HG03025 (cell line): Measurements from ENCODE around the gene GABPB2.
A peak's percentile ranks its signal among the peaks of the same experiment; 100 is the strongest.

Experiments used
- ATAC-seq: cut with Tn5 transposase; IDR thresholded peaks from one replicate; pipeline ENCODE4 v1.9.1; 2021; ENCODE audit warnings: mild to moderate bottlenecking, moderate library complexity; ENCODE audit not compliant: unreplicated experiment, low FRiP score

GABPB2 gene

GRCh38 chr1:151131701-151132334 lies 61.3 kb downstream of the GABPB2 start:
- no peak for ATAC-seq

- no peak for ATAC-seq
Observed at GRCh38 chr1:151132335-151133017, 61.9 kb downstream of the GABPB2 start.

- ATAC-seq, result no peak
Observed at GRCh38 chr1:151133018-151133806, 62.7 kb downstream of the GABPB2 start.

GRCh38 chr1:151134396-151134795 lies 63.8 kb downstream of the GABPB2 start:
- ATAC-seq, result no peak

DNA sequence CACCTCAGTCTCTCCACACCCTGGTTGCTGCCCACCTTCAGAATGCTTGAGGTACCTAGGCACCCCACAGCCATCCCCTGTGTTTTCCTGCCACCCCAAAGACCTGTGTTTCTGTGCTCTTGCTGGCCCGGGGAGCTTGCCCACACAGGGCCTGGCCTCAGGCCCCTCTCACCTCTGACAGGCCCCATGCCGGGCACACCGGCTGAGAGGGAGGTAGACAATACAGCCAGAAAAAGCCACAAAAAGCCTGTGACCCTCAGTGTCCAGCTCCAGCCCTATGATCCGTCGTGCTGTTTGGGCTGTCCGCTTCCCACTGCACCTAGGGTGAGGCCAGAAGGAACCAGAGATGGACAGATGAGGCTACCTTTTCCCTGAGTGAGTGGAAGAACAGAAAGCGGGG lies 64.4 kb downstream of the GABPB2 start:
- ATAC-seq, result no peak

GRCh38 chr1:151135433-151136385 lies 65.1 kb downstream of the GABPB2 start:
- no peak for ATAC-seq

- ATAC-seq, result no peak
Observed at GRCh38 chr1:151137789-151138188, 67.2 kb downstream of the GABPB2 start.

DNA sequence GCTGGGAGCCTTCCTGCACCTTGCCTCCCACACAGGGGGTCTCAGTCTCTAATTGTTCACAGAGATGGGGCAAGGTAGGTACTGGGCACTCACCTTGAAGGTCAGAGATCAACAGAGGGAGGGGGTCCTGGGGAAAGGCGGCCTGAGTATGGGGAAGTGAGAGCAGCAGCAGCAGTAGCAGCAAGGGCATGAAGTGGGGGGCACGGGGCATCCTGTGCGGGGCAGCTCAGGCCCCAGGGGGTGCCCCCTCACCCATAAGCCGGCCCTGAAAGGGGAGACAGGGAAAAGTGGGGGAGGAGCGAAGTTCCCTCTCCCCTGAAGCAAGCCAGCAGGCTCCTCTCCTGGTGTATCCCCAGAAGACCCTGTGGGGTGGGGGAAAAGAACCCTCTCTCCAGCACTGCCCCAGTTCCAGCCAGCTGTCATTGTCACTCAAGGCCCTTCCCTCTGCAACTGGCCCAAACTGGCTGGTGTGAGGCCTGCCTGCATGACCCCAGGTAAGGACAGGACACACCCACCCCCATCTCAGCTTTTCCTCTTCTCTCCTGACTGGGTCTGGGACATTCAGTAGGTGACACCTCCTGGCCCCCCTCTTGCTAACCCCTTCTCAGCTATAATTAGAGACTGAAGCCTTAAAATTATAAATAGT lies 72.0 kb downstream of the GABPB2 start:
- no peak for ATAC-seq

GRCh38 chr1:151143057-151143435 lies 72.5 kb downstream of the GABPB2 start:
- no peak for ATAC-seq

GRCh38 chr1:151143986-151144385 lies 73.4 kb downstream of the GABPB2 start:
- ATAC-seq, result no peak

- ATAC-seq, result no peak
Observed at GRCh38 chr1:151144474-151145303, 74.1 kb downstream of the GABPB2 start.

- ATAC-seq, result no peak
Observed at GRCh38 chr1:151145304-151146071, 74.9 kb downstream of the GABPB2 start.

- no peak for ATAC-seq
Observed at GRCh38 chr1:151146072-151146411, 75.5 kb downstream of the GABPB2 start.

DNA sequence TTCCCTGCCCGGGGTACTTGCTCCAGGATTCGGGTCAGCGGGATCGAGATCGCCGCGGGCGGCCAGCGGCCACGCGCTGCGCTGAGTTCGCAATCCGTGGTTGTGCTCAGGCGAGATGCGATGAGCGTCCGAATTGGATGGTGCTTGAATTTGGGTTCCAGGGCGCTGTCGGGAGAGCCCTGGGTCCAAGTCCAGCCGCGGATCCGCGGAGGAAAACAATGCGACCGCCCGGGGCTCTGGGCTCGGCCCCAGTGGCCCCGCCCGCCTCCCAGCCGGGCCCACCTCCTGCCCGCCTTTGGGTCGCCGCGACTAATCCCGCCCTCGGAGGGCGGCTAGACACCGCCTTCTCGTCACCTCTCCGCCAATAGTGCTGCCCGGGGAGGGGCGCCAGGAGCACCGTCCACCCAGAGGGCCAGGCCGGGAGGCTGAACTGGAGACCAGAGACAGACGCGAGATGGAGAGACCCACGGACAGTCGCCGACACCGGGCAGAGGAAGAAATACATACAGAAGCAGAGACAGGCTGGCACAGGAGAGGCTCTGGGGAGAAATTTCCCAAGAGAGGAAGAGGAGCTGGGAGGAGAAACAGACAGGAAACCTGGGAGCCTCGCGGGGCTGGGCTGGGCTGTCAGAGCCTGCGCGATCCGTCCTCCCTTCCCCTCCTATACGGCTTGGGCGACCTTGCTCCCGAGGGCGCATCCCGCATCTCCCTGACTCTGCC lies 76.0 kb downstream of the GABPB2 start, which contains the start of gene SEMA6C:
TSS of gene SEMA6C (minus strand) at position 220 of the 720 bp plus-strand sequence. CDS start 4,010 bp downstream, outside the sequence.
- peak; percentile 96 for ATAC-seq

DNA sequence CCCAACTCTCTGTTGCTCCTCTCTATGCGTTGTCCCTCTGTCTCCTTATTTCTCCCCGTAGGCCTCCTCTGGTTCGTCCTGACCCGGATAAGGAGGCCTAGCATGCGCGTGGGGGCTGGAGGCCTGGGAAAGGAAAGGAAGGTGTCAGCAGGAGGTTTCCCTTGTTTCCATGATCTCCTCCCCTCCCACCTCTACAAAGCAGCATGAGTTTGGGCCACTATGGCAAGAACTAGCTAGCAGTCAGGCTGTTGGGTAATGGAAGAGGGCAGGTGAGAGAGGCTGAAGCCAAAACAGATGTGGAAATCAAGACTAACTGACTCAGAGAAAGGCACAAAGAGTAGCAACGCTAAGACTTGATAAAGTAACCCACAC lies 76.6 kb downstream of the GABPB2 start:
- ATAC-seq, result no peak

- ATAC-seq, result no peak
Observed at GRCh38 chr1:151147665-151148064, 77.1 kb downstream of the GABPB2 start.

GRCh38 chr1:151156515-151156819 lies 85.9 kb downstream of the GABPB2 start, which contains the start of gene TNFAIP8L2:
TNFAIP8L2 (plus strand) TSS chr1:151156649; CDS start chr1:151158698, 2,049 bp downstream.
- ATAC-seq, result peak; percentile 72

DNA sequence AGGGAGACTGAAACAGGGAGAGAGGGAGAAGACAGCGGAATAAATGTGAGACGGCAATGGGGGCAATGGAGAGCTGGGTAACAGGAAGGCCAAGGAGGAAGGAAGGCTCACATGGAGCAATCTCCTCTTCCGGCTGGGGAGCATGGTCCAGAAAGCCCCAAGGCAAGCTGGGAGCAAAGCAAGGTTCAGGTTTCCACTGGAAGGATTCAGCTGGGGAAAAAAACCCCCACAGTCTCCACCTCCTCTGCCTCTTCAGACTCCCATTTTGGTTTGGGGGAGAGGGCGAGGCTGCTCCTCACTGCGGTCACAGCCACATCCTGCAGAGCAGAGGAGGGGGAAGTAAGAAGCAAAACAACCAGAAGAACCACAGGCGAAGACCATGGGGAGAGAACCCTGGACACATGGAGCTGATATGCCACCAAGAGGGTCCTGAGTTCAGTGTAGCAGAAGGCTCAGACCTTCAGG lies 86.5 kb downstream of the GABPB2 start:
- ATAC-seq, result no peak
